ENCODE data around the gene ZNF526. TPM values are rescaled to one million over a fixed set of nuclear protein-coding genes. Genes with fewer than 3 reads are reported as not detected.

Gene ZNF526
- total RNA-seq, 2 experiments from 2014 or later, result 17.9 to 18.0 TPM

DNA sequence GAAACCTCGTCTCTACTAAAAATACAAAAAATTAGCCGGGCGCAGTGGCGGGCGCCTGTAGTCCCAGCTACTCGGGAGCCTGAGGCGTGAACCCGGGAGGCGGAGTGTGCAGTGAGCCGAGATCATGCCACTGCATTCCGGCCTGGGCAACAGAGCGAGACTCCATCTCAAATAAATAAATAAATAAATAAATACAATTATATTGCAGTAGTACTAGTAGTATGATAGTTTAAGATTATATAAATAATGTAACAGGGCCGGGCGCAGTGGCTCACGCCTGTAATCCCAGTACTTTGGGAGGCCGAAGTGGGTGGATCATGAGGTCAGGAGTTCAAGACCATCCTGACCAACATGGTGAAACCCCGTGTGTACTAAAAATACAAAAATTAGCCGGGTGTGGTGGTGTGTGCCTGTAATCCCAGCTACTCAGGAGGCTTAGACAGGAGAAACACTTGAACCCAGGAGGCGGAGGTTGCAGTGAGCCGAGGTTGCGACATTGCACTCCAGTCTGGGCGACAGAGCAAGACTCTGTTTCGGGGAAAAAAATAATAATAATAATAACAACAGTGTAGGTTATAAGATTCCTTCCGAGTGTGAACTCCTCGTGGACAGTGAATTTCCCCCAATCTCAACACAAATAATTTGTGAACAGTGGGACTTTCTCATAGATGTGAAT, 47.0 kb downstream of the ZNF526 start:
- CTCF ChIA-PET, result interaction anchor here (1.4 to 2.6 kb wide), 2 partner anchors 12 to 18 kb away, joined by 4 to 6 read pairs; no protein-coding TSS in a partner anchor
- POLR2A ChIA-PET, result interaction anchor here (0.6 to 1.4 kb wide), 3 partner anchors 11 to 13 kb away, joined by 3 to 4 read pairs (median 4); no protein-coding TSS in a partner anchor

DNA sequence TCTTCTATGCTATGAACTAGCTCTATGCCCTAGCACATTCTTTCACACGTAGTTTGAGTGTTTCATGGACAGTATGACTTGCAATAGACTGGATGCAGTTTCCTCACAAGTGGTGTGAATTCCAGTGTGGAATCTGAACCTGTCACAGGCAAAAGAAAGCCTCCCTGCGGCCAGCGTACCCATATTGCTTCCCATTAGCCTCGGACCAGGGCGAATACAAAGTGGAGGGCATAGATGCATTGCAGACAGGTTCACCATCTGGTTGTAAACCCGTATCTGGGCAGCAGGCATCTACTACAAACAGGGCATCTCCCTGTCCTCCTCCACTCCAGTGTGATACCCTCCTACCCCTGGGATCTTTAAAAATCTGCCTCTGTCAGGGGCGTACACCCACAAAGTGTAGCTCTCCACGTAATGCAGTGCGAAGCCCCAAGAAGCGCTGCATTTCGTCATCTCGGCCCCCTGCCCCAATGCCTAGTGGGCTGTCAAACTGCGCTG, 47.6 kb downstream of the ZNF526 start:
- CTCF ChIA-PET, result interaction anchor here (1.4 to 2.6 kb wide), 2 partner anchors 12 to 17 kb away, joined by 4 to 6 read pairs; no protein-coding TSS in a partner anchor
- POLR2A ChIA-PET, result interaction anchor here (1.2 to 1.4 kb wide), 2 partner anchors 12 kb away, joined by 4 read pairs; no protein-coding TSS in a partner anchor

DNA sequence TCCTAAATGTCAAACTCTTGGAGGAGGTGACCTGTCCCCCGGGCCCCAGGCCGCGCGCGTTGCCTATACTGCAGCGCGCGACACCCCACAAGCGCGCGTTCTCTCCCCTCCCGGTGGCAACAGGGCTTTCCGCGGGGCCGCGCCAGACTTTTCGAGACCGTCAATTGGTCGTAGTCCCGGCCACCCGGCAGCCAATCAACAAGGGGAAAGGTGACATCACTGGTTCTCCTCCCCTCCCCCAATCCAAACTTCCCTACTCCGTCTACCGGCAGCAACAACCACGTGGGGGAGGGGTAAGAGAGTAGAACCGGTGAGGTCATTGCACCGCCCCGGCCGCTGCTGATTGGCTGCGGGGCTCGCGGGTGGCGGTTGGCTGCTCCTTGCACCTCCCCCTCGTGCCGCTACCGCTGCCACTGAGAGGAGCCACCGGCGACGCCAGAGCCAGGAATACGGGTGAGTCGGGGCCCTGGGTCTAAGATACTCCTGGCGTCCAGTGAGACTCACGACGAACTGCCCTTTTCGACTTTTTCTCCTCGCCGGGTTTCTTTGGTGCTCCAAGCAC, 48.1 kb downstream of the ZNF526 start:
- POLR2A ChIA-PET, result interaction anchor here (1.2 to 1.4 kb wide), 2 partner anchors 11 to 12 kb away, joined by 4 read pairs; no protein-coding TSS in a partner anchor
- CTCF ChIA-PET, result interaction anchor here (2.6 kb wide), 1 partner anchor 11 kb away, joined by 6 read pairs; no protein-coding TSS in a partner anchor

DNA sequence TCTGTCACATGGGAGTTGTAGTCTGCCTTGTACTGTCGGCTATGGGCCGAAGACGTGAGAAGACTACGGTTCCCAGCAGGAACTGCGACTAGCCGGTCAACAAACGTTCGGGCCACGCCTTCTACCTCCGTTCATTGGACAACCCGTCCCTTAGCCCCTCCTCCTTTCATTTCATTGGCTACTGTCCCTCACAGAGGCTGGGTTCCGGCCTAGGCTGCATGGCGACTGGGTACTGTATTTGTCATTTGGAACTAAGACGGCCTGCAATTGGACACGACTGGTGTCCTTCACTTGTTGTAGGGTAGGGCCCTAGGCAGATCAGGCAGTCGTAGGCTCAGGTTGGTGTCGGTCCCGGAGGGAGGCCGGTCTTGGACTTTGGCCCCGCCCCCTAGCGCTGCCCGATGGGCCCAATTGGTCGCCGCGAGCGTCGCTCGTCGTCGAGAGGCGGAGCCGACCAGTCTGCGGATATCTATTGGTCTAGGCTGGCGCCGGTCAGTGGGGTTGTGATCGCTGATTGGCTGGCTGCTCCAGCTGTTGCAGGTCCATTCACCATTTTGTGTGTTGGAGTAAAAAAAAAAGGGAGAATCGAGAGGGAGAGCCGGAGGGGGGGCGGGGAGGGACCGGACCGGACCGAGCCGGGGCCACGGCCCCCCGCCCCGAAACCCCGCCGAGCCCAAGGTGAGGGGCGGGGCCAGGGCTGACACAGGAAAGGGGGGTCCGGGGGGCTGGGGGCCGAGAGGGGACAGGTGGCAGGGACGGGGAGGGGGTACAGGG, 48.8 kb downstream of the ZNF526 start, which contains the start of gene CIC:
CIC (plus strand) TSS at position 549 of the 774 bp plus-strand sequence. CDS start 2,532 bp downstream, outside the sequence.
- ChIA-PET POLR2A (interaction anchor here (0.6 kb wide), 1 partner anchor 65 kb away, joined by 3 read pairs; no protein-coding TSS in a partner anchor), CTCF (interaction anchor here (0.5 to 3.2 kb wide), 2 partner anchors 10 to 149 kb away, joined by 4 to 31 read pairs; no protein-coding TSS in a partner anchor)

DNA sequence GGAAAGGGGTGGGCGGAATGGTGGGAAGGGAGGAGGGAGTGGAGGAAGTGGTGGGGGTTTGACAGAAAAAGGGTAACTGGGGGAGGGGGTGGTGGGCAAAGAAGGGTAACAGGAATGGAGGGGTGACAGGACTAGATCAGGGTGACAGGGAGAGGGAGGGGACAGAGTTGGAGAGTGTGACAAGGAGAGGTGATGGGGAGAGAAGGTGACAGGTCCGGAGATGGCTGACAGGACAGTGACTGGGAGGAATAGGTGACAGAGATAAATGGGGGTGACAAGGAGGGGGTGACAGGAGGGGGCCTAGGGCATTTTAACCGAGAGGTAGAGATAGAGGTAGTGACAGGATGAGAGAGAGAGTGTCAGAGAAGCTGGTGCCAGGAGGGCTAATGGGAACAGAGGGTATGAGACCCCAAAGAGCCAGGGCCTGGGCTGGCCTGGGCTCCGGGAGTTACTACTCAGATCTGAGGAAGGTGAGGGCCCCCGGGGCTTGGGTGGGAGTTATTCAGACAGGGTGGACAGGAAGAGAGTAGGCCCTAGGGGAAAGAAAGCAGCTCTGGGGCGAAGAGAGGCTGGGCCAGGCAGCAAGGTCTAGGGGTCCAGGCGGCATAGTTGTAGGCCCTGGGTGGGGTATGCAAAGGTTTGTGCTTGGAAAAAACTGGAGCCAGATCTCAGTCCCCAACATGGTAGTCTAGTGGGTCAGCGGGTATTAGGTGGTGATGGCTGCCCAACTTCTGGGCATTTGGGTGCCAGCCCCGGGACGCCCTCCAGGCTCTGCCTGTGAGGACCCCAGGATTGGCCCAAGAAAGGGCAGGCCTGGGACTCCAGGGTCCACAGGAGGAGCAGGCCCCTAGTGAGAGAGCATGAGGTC, 49.6 kb downstream of the ZNF526 start:
- CTCF ChIA-PET, result interaction anchor here (0.5 to 3.2 kb wide), 5 partner anchors 9 to 150 kb away, joined by 3 to 31 read pairs (median 4); partner anchors contain the start of gene POU2F2
- POLR2A ChIA-PET, result interaction anchor here (0.5 to 1.7 kb wide), 6 partner anchors 10 to 1995 kb away, joined by 3 to 12 read pairs (median 4); partner anchors contain the start of gene GSK3A

DNA sequence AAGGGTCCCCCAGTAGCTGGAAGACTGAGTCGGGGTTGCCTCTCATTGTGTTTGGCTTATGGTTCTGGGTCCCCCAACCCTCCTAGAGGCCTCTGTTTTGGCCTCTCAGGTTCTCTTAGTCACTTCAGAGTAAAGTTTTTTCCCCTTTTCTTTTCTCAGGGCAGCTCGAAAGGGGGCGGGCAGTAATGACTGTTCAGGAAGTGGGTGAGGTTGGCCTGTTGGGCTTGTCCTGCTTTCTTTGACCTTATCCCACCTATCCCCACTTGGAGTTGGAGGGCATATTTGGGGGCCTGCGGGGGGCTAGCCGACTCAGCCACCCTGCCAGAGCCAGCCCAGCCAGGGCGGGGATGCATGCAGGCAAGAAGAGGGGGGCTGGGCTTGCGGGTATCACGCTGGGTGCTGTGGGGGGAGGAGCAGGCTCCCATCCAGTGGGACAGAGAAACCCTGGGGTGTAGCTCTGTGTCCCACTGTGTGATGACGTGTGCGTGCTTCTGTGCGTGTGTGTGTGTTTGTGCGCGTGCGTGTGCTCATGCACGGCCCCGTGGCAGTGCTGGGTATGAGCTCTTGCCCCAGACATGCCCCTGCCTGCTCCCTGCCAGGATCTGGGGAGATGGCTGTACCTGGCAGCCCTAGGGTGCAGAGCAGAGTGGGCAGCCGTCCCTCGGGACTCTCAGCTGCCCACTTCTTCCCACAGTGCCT, 50.4 kb downstream of the ZNF526 start:
- CTCF ChIA-PET, result interaction anchor here (1.0 to 3.2 kb wide), 5 partner anchors 9 to 138 kb away, joined by 3 to 31 read pairs (median 4); partner anchors contain the start of gene POU2F2
- POLR2A ChIA-PET, result interaction anchor here (0.5 to 1.7 kb wide), 8 partner anchors 9 to 1994 kb away, joined by 3 to 12 read pairs (median 3); partner anchors contain the start of gene GSK3A

DNA sequence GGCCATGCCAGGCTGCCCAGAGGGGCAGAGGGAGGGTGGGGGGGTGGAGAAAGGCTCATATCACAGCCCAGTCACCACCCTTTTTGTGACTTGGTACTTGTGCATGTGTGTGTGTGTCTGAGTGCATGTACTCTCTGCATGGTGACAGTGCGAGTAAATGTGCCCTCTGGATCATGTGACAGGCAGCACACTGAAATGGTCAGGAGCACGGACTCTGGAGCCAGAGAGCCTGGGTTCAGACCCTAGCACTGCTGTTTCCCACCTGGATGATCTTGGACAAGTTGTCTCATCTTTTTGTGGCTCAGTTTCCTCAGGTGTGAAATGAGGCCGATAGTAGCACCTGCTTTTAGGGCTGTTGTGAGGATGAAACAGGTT, 50.9 kb downstream of the ZNF526 start:
- CTCF ChIA-PET, result interaction anchor here (1.0 to 3.2 kb wide), 6 partner anchors 8 to 138 kb away, joined by 3 to 31 read pairs (median 7); partner anchors contain the start of gene POU2F2
- POLR2A ChIA-PET, result interaction anchor here (0.9 to 1.7 kb wide), 4 partner anchors 8 to 28 kb away, joined by 3 to 12 read pairs (median 6); partner anchors contain the start of gene GSK3A

DNA sequence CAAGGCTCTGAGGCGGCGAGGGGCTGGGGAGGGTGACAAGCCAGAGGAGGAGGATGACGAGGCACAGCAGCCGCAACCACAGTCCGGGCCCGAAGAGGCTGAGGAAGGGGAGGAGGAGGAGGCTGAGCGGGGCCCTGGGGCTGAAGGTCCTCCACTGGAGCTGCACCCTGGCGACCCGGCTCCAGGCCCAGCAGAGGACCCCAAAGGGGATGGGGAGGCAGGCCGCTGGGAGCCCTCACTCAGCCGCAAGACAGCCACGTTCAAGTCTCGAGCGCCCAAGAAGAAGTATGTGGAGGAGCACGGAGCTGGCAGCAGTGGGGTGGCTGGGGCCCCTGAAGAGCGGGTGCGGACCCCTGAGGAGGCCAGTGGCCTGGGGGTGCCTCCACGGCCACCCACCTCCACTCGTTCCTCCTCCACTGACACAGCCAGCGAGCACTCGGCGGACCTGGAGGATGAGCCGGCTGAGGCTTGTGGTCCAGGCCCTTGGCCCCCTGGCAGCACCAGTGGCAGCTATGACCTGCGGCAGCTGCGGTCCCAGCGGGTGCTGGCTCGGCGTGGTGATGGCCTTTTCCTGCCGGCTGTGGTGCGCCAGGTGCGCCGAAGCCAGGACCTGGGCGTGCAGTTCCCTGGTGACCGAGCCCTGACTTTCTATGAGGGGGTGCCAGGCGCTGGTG, 51.9 kb downstream of the ZNF526 start:
- ChIA-PET CTCF (interaction anchor here (2.2 to 3.2 kb wide), 3 partner anchors 7 to 28 kb away, joined by 10 to 31 read pairs (median 18); no protein-coding TSS in a partner anchor), POLR2A (interaction anchor here (0.6 to 1.2 kb wide), 2 partner anchors 10 to 14 kb away, joined by 3 read pairs; no protein-coding TSS in a partner anchor)

DNA sequence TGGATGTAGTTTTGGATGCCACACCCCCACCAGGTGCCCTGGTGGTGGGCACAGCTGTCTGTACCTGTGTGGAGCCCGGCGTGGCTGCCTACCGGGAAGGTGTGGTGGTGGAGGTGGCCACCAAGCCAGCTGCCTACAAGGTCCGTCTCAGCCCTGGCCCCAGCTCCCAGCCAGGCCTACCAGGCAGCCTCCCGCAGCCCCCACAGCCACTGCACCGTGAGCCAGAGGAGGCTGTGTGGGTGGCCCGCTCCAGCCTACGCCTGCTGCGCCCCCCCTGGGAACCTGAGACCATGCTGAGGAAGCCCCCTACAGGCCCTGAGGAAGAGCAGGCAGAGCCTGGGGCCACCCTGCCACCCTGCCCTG, 52.4 kb downstream of the ZNF526 start:
- POLR2A ChIA-PET, result interaction anchor here (0.6 kb wide), 1 partner anchor 14 kb away, joined by 3 read pairs; no protein-coding TSS in a partner anchor
- CTCF ChIA-PET, result interaction anchor here (2.2 kb wide), 1 partner anchor 10 kb away, joined by 10 read pairs; no protein-coding TSS in a partner anchor

DNA sequence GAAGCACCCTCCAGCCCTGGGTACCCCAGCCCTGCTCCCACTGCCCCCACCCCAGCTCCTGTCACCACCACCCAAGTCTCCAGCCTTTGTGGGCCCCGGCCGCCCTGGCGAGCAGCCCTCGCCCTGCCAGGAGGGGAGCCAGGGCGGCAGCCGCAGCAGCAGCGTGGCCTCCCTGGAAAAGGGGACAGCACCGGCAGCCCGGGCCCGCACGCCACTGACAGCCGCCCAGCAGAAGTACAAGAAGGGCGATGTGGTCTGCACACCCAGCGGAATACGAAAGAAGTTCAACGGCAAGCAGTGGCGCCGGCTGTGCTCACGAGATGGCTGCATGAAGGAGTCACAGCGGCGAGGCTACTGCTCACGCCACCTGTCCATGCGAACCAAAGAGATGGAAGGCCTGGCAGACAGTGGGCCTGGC, 52.9 kb downstream of the ZNF526 start:
- POLR2A ChIA-PET, result interaction anchor here (0.6 kb wide), 1 partner anchor 15 kb away, joined by 3 read pairs; no protein-coding TSS in a partner anchor
- CTCF ChIA-PET, result interaction anchor here (2.2 kb wide), 1 partner anchor 9 kb away, joined by 10 read pairs; no protein-coding TSS in a partner anchor

DNA sequence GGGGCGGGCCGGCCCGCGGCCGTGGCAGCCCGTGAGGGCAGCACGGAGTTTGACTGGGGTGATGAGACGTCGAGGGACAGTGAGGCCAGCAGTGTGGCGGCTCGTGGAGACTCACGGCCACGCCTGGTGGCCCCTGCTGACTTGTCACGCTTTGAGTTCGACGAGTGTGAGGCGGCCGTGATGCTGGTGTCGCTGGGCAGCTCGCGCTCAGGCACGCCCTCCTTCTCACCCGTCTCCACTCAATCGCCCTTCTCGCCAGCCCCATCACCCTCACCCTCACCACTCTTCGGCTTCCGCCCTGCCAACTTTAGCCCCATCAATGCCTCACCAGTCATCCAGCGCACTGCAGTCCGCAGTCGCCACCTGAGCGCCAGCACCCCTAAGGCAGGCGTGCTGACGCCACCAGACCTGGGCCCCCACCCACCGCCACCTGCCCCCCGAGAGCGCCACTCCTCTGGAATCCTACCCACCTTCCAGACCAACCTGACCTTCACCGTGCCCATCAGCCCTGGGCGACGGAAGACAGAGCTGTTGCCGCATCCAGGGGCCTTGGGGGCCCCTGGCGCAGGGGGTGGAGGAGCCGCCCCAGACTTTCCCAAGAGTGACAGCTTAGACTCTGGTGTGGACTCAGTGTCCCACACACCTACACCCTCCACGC, 53.4 kb downstream of the ZNF526 start:
- ChIA-PET CTCF (interaction anchor here (2.2 kb wide), 1 partner anchor 9 kb away, joined by 10 read pairs; no protein-coding TSS in a partner anchor), POLR2A (no interaction called here)

DNA sequence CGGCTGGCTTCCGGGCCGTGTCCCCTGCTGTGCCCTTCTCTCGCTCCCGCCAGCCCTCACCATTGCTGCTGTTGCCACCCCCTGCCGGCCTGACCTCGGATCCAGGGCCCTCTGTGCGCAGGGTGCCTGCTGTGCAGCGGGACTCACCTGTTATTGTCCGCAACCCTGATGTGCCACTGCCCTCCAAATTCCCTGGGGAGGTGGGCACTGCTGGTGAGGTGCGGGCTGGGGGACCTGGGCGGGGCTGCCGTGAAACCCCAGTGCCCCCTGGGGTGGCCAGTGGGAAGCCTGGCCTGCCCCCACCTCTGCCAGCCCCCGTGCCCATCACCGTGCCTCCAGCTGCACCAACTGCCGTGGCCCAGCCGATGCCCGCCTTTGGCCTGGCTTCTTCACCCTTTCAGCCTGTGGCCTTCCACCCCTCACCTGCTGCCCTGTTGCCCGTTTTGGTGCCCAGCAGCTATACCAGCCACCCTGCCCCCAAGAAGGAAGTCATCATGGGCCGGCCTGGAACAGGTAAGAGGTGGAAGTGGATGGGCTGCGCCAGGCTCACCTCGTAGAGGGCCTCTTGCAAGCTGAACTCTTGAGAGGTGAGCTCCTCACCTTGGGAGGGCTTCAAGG, 54.1 kb downstream of the ZNF526 start:
- ChIA-PET CTCF (no interaction called here), POLR2A (no interaction called here)

DNA sequence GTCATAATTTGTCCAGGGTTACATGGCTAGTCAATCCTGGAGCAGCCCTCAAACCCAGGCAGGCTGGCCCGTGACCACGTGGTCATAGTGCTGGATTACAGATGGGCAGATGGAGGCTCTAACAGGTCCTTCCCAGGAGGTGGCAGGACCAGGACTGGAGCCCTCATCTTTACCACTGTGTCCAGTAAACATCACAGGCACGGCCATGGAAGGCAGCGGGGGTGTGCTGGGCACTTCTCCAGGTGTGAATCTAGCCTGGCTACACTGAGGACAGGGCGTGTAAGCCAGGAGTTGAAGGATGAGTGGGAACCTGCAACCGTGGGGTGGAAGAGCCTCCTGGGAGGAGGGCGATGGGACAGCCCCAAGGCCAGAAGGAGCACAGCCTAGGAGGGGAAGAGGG, 55.0 kb downstream of the ZNF526 start:
- CTCF ChIA-PET, result interaction anchor here (0.9 kb wide), 1 partner anchor 28 kb away, joined by 3 read pairs; no protein-coding TSS in a partner anchor

DNA sequence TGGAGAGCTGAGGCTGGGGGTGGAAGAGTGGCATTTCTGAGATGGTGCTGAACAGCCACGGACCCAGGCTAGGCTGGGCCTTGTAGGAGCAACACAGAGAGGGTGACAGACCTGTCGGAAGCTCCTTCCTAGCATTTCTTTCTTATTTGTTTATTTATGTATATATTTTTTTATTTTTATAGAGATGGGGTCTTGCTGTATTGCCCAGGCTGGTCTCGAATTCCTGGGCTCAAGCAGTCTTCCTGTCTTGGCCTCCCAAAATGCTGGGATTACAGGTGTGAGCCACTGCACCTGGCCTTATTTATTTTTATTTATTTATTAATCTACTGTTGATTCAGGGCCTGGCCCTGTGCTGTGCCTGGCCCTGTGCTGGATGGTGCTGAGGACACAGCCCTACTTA, 55.4 kb downstream of the ZNF526 start:
- CTCF ChIA-PET, result interaction anchor here (0.9 kb wide), 1 partner anchor 28 kb away, joined by 3 read pairs; no protein-coding TSS in a partner anchor
- POLR2A ChIA-PET, result no interaction called here

More for the DNA sequence above, 55.0 kb downstream of the ZNF526 start:
- POLR2A ChIA-PET, result no interaction called here

DNA sequence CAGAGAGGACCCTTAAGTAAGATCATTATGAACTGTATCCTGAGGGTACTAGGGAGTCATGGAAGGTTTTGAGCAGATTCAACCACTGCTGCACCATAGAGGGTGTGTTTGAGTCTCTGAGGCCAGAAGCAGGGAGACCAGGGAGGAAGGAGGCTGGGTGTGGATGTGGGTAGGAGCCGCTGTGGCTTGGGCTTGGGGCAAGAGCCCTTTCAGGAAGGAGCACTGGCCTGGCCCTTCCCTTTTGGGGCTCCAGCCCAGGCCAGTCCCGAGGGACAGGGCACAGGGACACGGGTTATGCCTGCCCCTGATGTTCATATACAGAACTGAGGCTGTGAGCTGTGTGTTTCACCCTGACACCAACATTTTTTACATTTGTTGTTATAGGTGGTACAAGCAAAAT, 56.2 kb downstream of the ZNF526 start:
- ChIA-PET CTCF (interaction anchor here (1.3 kb wide), 1 partner anchor 14 kb away, joined by 3 read pairs; no protein-coding TSS in a partner anchor), POLR2A (no interaction called here)

Data from activated CD8-positive, alpha-beta memory T cell treated with anti-CD3 and anti-CD28 coated beads for 36 hours (primary cell).